H9 (cell line): Measurements from ENCODE around the gene EFNA5. TPM values are rescaled to one million over a fixed set of nuclear protein-coding genes. Genes with fewer than 3 reads are reported as not detected.

Source experiments
- DNase-seq: peaks from one replicate; pipeline ENCODE4 v3.0.0-alpha.2; 2017
- H2AFZ ChIP-seq: one replicate; pipeline ENCODE4 v1.6.1; 2013; ENCODE audit warnings: mild to moderate bottlenecking, low read length, control low read depth, moderate library complexity
- H2AK5ac ChIP-seq: 2 replicates; pipeline ENCODE4 v1.6.1; 2013; ENCODE audit warnings: low read length, control low read depth, mixed read lengths; ENCODE audit not compliant: insufficient read length
- H2BK120ac ChIP-seq: one replicate; pipeline ENCODE4 v1.6.1; 2013; ENCODE audit warnings: low read depth, mild to moderate bottlenecking, low read length, control low read depth, inconsistent platforms; ENCODE audit not compliant: poor library complexity, severe bottlenecking
- H2BK12ac ChIP-seq: 2 replicates; pipeline ENCODE4 v1.6.1; 2013; ENCODE audit warnings: low read length, control low read depth, mixed read lengths, low read depth; ENCODE audit not compliant: insufficient read length
- H2BK15ac ChIP-seq: 2 replicates; pipeline ENCODE4 v1.6.1; 2013; ENCODE audit warnings: low read depth, low read length, control low read depth
- H2BK20ac ChIP-seq: one replicate; pipeline ENCODE4 v1.6.1; 2013; ENCODE audit warnings: low read depth, mild to moderate bottlenecking, low read length, control low read depth, inconsistent platforms; ENCODE audit not compliant: poor library complexity, severe bottlenecking
- H2BK5ac ChIP-seq: 2 replicates; pipeline ENCODE4 v1.6.1; 2013; ENCODE audit warnings: low read length, control low read depth, mixed read lengths; ENCODE audit not compliant: insufficient read length
- H3K14ac ChIP-seq: 2 replicates; pipeline ENCODE4 v1.6.1; 2013; ENCODE audit warnings: low read length, control low read depth; ENCODE audit not compliant: insufficient read depth
- H3K18ac ChIP-seq: 2 replicates; pipeline ENCODE4 v1.6.1; 2013; ENCODE audit warnings: low read depth, mild to moderate bottlenecking, mixed read lengths, low read length, control low read depth; ENCODE audit not compliant: insufficient read length
- H3K23ac ChIP-seq: 2 replicates; pipeline ENCODE4 v1.6.1; 2013; ENCODE audit warnings: low read length, control low read depth, mixed read lengths, low read depth; ENCODE audit not compliant: insufficient read length
- H3K23me2 ChIP-seq: 2 replicates; pipeline ENCODE4 v1.6.1; 2013; ENCODE audit warnings: low read depth, mild to moderate bottlenecking, mixed read lengths, low read length, control low read depth; ENCODE audit not compliant: insufficient read length, poor library complexity, severe bottlenecking
- H3K27ac ChIP-seq: 2 replicates; pipeline ENCODE4 v1.5.1; 2013; ENCODE audit warnings: low read length, control low read depth, mixed read lengths, low read depth; ENCODE audit not compliant: insufficient read length
- H3K27me3 ChIP-seq: 2 replicates; pipeline ENCODE4 v1.6.1; 2013; ENCODE audit warnings: low read length, control low read depth, inconsistent platforms; ENCODE audit not compliant: insufficient read depth
- H3K4ac ChIP-seq: 2 replicates; pipeline ENCODE4 v1.6.1; 2013; ENCODE audit warnings: low read depth, mild to moderate bottlenecking, control low read depth, inconsistent platforms, low read length, moderate library complexity
- H3K4me1 ChIP-seq: 2 replicates; pipeline ENCODE4 v1.6.1; 2013; ENCODE audit warnings: low read length, control low read depth, inconsistent platforms; ENCODE audit not compliant: insufficient read depth
- H3K4me2 ChIP-seq: 2 replicates; pipeline ENCODE4 v1.6.1; 2013; ENCODE audit warnings: low read length, control low read depth, mixed read lengths; ENCODE audit not compliant: insufficient read length, insufficient read depth
- H3K56ac ChIP-seq: 2 replicates; pipeline ENCODE4 v1.6.1; 2013; ENCODE audit warnings: low read depth, mild to moderate bottlenecking, mixed read lengths, low read length, control low read depth; ENCODE audit not compliant: insufficient read length
- H3K79me1 ChIP-seq: 2 replicates; pipeline ENCODE4 v1.6.1; 2013; ENCODE audit warnings: low read depth, mild to moderate bottlenecking, moderate library complexity, low read length, control low read depth, inconsistent platforms; ENCODE audit not compliant: insufficient read depth, poor library complexity, severe bottlenecking
- H3K79me2 ChIP-seq: 2 replicates; pipeline ENCODE4 v1.6.1; 2013; ENCODE audit warnings: low read length, control low read depth, inconsistent platforms; ENCODE audit not compliant: insufficient read depth
- H3K9ac ChIP-seq: 2 replicates; pipeline ENCODE4 v1.6.1; 2013; ENCODE audit warnings: low read length, control low read depth, mixed read lengths; ENCODE audit not compliant: insufficient read length; ENCODE audit errors: extremely low read depth
- H3K9me3 ChIP-seq: one replicate; pipeline ENCODE4 v1.6.1; 2013; ENCODE audit warnings: low read depth, low read length, inconsistent platforms; ENCODE audit not compliant: control insufficient read depth
- H3T11ph ChIP-seq: one replicate; pipeline ENCODE4 v1.6.1; 2013; ENCODE audit warnings: mild to moderate bottlenecking, low read length, control low read depth, inconsistent platforms
- H4K20me1 ChIP-seq: one replicate; pipeline ENCODE4 v1.6.1; 2013; ENCODE audit not compliant: control insufficient read depth, insufficient read length, insufficient read depth
- H4K5ac ChIP-seq: 2 replicates; pipeline ENCODE4 v1.6.1; 2013; ENCODE audit warnings: low read depth, mild to moderate bottlenecking, mixed read lengths, low read length, control low read depth; ENCODE audit not compliant: insufficient read length
- H4K8ac ChIP-seq: replicated peaks from 2 replicates; pipeline ENCODE4 v1.6.1; 2013; ENCODE audit warnings: low read length, control low read depth, mixed read lengths, low read depth; ENCODE audit not compliant: insufficient read length
- H4K91ac ChIP-seq: 2 replicates; pipeline ENCODE4 v1.6.1; 2013; ENCODE audit warnings: low read depth, mild to moderate bottlenecking, moderate library complexity, mixed read lengths, low read length, control low read depth; ENCODE audit not compliant: insufficient read length
- H3K27ac Mint-ChIP-seq, 3 experiments: 2 replicates in 2 of 3; 3 replicates in 1 of 3; pipeline ENCODE4 v1.8.0; 2020 to 2021; ENCODE audit warnings: mixed read lengths in 3 of 3, mild to moderate bottlenecking in 1 of 3, moderate library complexity in 1 of 3
- H3K27me3 Mint-ChIP-seq: 2 replicates; pipeline ENCODE4 v1.8.0; 2021; ENCODE audit warnings: low read depth, mild to moderate bottlenecking, moderate library complexity, mixed read lengths
- H3K36me3 Mint-ChIP-seq, 3 experiments: 2 replicates in 2 of 3; 3 replicates in 1 of 3; pipeline ENCODE4 v1.8.0; 2020 to 2021; ENCODE audit warnings: low read depth in 3 of 3, mixed read lengths in 3 of 3; ENCODE audit not compliant: insufficient read depth in 1 of 3
- H3K4me1 Mint-ChIP-seq, 2 experiments: 2 replicates each; pipeline ENCODE4 v1.8.0; 2020; ENCODE audit warnings: mixed read lengths in 2 of 2
- H3K4me3 Mint-ChIP-seq, 2 experiments: 2 replicates in 1 of 2; 3 replicates in 1 of 2; pipeline ENCODE4 v1.8.0; 2020 to 2021; ENCODE audit warnings: mild to moderate bottlenecking in 2 of 2, mixed read lengths in 2 of 2, moderate library complexity in 1 of 2
- H3K9me3 Mint-ChIP-seq, 2 experiments: 2 replicates in 1 of 2; 3 replicates in 1 of 2; pipeline ENCODE4 v1.8.0; 2020; ENCODE audit warnings: mild to moderate bottlenecking in 2 of 2, mixed read lengths in 2 of 2, moderate library complexity in 1 of 2
- WGBS: extraction: QIAGEN DNeasy Blood & Tissue Kit; methylation state at CpG from one replicate; pipeline ENCODE4 v1.1.7; 2013; ENCODE audit warnings: missing lambda C conversion rate, low lambda C conversion rate, mixed read lengths; ENCODE audit not compliant: insufficient read length; ENCODE audit errors: extremely low coverage; 5-methylcytosine and 5-hydroxymethylcytosine counted together
- total RNA-seq: library from RNA; stranded (reverse); gene quantifications from 2 replicates; pipeline ENCODE4 v1.2.1, GENCODE V29; 2021
- TF ChIP-seq, protein P1 (sequence below): fragments of 200-600 bp; sonication (generic); conservative IDR thresholded peaks from 3 replicates; pipeline ENCODE4 v1.8.0; 2021; ENCODE audit warnings: antibody characterized with exemption, mild to moderate bottlenecking

The EFNA5 gene
- total RNA-seq, 1 experiment from 2014 or later, result 20.4 TPM

DNA sequence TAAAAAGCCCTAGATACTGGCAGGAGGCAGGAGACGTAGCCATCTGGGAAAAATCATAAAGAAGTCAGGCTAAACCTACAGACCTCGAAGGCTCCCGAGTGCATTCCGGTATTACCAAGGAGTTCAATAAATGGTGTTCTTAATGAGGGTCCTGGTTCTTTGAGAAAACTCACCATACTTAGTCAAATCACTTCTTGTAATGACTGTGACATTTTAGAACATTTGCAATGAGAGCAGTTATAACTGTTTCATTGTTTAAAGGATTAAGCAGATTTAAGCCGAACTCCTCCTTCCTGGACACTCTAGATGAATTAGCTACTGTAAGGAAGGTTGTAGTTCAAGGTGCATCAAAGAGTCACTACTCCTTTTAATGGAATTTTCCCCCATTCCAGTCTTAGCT is 67.8 kb downstream of the EFNA5 start:
- Histone ChIP-seq H3K9me3 (no peaks in the 10 kb centered on the region), H3K9ac (no peak overlapping the region), H4K20me1 (no peaks in the 10 kb centered on the region), H2BK5ac (no peak overlapping the region), H3K14ac (no peak overlapping the region), H4K8ac (no peak overlapping the region), H2AFZ (no peak overlapping the region), H3K4ac (no peak overlapping the region), H3K23me2 (no peaks in the 10 kb centered on the region), H2BK12ac (no peak overlapping the region), H2AK5ac (no peak overlapping the region), H4K91ac (no peak overlapping the region), H3K27me3 (no peaks in the 10 kb centered on the region), H3K23ac (no peak overlapping the region), H3K79me2 (no peaks in the 10 kb centered on the region; the same call in 1 of the 2 replicates), H3K79me1 (no peaks in the 10 kb centered on the region), H4K5ac (no peak overlapping the region), H3K4me2 (no peak overlapping the region), H2BK120ac (no peak overlapping the region), H3K4me1 (no peaks in the 10 kb centered on the region), H3K56ac (no peak overlapping the region), H2BK20ac (no peak overlapping the region), H3T11ph (no peak overlapping the region), H3K18ac (no peak overlapping the region), H3K27ac (no peak overlapping the region), H2BK15ac (no peak overlapping the region)
- Mint-ChIP-seq H3K36me3 (no peaks in the 10 kb centered on the region), H3K27me3 (no peaks in the 10 kb centered on the region), H3K27ac (peak overlapping the region in 1 of 3 experiments; percentile 74; a peak in 2 of 7 replicates), H3K4me1 (peaks cover 51 to 59% of the 10 kb centered on the region in 2 experiments), H3K4me3 (no peak overlapping the region), H3K9me3 (no peaks in the 10 kb centered on the region)
- TF ChIP-seq, protein P1, sequence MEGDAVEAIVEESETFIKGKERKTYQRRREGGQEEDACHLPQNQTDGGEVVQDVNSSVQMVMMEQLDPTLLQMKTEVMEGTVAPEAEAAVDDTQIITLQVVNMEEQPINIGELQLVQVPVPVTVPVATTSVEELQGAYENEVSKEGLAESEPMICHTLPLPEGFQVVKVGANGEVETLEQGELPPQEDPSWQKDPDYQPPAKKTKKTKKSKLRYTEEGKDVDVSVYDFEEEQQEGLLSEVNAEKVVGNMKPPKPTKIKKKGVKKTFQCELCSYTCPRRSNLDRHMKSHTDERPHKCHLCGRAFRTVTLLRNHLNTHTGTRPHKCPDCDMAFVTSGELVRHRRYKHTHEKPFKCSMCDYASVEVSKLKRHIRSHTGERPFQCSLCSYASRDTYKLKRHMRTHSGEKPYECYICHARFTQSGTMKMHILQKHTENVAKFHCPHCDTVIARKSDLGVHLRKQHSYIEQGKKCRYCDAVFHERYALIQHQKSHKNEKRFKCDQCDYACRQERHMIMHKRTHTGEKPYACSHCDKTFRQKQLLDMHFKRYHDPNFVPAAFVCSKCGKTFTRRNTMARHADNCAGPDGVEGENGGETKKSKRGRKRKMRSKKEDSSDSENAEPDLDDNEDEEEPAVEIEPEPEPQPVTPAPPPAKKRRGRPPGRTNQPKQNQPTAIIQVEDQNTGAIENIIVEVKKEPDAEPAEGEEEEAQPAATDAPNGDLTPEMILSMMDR, result no peak
- no CpG with 5 or more reads among the region's 5 CpGs for WGBS
- DNase-seq, result no peak
